ENCODE data around the gene SLC6A8.
"Not testable (repeated sequence)": the region's sequence is repeated elsewhere in the genome, so short reads cannot be mapped to it uniquely, and the experiment has no call there.

Gene SLC6A8

GRCh38 chrX:153693216-153694086 is 5.7 kb downstream of the SLC6A8 start:
- no peak for DNase-seq (ENCODE audit: low spot score)

GRCh38 chrX:153694256-153694655 is 6.5 kb downstream of the SLC6A8 start:
- not testable (repeated sequence) for DNase-seq (ENCODE audit: low spot score)

DNA sequence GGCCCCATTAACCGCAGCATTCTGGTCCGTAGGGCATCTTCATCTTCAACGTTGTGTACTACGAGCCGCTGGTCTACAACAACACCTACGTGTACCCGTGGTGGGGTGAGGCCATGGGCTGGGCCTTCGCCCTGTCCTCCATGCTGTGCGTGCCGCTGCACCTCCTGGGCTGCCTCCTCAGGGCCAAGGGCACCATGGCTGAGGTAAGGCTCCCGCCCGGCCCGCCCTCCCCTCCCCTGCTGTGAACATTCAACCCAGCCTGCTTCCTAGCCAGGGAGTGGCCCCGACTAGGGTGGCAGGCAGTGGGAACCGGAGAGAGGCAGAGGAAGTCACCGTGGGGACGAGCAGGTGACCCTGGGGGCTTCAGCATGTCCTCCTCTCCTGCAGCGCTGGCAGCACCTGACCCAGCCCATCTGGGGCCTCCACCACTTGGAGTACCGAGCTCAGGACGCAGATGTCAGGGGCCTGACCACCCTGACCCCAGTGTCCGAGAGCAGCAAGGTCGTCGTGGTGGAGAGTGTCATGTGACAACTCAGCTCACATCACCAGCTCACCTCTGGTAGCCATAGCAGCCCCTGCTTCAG is 7.1 kb downstream of the SLC6A8 start:
- no peak for DNase-seq (ENCODE audit: low spot score)

DNA sequence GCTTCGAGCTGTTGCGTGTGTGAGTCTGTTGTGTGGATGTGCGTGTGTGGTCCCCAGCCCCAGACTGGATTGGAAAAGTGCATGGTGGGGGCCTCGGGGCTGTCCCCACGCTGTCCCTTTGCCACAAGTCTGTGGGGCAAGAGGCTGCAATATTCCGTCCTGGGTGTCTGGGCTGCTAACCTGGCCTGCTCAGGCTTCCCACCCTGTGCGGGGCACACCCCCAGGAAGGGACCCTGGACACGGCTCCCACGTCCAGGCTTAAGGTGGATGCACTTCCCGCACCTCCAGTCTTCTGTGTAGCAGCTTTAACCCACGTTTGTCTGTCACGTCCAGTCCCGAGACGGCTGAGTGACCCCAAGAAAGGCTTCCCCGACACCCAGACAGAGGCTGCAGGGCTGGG is 8.4 kb downstream of the SLC6A8 start:
- DNase-seq (ENCODE audit: low spot score), result no peak

- DNase-seq (ENCODE audit: low spot score), result not testable (repeated sequence)
These were observed 8.8 kb downstream of the SLC6A8 start for GRCh38 chrX:153696538-153696937.

- DNase-seq (ENCODE audit: low spot score), result not testable (repeated sequence)
These were observed 9.4 kb downstream of the SLC6A8 start for GRCh38 chrX:153696986-153697722.

- no peak for DNase-seq (ENCODE audit: low spot score)
These were observed 10.5 kb downstream of the SLC6A8 start for GRCh38 chrX:153697924-153698865.

- DNase-seq (ENCODE audit: low spot score), result not testable (repeated sequence)
These were observed 11.6 kb downstream of the SLC6A8 start for GRCh38 chrX:153699210-153699783.

- not testable (repeated sequence) for DNase-seq (ENCODE audit: low spot score)
These were observed 12.2 kb downstream of the SLC6A8 start for GRCh38 chrX:153699784-153700371.

- no peak for DNase-seq (ENCODE audit: low spot score)
These were observed 12.7 kb downstream of the SLC6A8 start for GRCh38 chrX:153700376-153700945.

DNA sequence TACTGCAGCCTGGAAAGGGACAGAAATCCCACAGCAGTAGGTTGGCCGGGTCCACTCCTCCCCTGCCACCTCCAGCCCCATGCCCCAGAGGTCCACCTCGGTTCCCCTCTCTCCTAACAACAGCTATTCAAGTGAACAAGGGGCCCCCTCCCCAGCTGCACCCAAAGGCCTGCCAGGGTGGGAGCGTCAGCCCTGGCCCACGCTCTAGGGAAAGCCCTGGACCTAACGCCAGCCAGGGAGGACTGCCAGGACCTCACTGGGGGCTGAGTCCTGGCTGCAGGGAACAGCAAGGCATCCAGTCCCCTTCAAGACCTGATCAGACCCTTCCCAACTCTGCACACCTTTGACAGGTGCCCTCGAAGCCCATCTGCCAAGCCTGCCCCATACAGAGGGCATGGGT is 13.2 kb downstream of the SLC6A8 start:
- DNase-seq (ENCODE audit: low spot score), result no peak

DNA sequence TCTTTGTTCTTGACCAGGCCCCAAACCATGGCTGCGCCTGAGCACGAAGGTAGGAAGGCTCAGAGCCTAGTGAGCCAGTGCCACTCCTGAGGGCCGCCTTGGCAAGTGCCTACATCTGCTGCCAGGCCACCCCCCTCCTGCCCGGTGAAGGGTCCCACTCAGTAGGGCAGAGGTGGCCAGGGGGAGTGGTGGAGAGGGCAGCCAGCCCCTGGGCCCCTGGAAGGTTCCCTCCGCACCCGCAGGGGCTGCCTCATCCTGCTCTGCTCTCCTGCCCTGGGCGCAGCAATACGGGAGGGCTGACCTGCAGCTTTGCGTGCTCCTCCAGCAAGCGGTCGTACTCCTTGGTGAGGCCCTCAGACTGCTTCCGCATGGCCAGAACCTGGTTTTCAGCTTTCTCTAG is 14.0 kb downstream of the SLC6A8 start:
- DNase-seq (ENCODE audit: low spot score), result no peak

DNA sequence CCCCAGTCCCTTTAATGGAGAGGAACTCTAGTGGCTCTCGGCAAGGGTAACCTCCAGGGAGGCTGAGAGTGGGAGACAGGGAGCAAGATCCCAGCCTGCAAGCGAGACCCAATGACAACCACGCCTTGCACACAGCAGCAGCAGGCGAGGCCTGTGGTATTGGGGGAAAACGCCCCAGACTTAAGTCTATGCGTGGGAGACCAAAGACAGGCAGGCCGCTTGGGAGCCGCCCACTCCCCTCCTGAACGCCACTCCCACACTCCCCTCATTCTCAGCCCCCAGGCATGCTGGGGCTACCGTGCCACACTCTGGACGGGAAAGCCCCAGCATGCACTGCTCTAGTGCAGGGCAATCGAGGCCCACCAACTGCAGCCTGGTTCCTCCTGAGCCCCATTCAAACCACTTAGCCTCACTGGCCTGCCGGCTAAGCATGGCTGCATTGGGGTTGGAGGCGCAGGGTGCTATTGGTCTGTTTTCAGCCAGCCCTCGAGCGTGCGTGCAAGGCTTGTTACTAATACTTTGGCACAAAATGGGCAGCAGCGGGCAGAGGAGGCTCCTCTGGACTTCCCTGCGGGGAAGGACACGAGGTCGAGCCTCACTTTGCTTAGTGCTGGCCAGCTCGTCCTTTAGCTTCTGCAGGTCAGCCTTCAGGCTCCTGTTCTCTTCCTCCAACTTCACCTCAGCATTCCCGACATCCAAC is 14.8 kb downstream of the SLC6A8 start:
- no peak for DNase-seq (ENCODE audit: low spot score)

- DNase-seq (ENCODE audit: low spot score), result peak; percentile 85
These were observed 15.3 kb downstream of the SLC6A8 start for GRCh38 chrX:153703036-153703370.

DNA sequence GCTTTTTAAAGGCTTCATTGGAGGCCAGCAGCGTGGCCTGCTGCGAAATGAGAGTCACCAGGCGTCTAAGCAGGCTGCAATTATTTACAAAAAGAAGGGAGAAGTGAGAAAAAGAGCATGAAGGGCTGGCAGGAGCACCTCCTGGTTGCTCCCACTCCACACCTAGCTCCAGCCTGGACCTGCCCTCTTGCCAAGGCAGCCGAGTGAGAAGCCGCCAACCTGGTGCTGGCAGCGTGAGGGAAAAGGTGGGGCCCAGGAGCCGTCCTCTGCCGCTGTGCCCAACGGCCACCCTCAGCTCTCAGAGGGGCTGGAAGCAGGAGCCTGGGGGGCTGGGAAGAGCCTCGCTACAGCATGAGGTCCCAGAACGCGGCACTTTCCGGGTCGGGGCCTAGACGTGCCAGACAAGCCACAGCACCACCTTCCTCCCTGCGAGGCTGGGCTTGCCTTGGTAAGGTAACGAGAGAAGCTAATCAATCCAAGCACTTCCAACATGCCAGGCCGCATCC is 16.3 kb downstream of the SLC6A8 start:
- DNase-seq (ENCODE audit: low spot score), result no peak

GRCh38 chrX:153704631-153705402 is 17.1 kb downstream of the SLC6A8 start:
- peak; percentile 61 for DNase-seq (ENCODE audit: low spot score)

DNA sequence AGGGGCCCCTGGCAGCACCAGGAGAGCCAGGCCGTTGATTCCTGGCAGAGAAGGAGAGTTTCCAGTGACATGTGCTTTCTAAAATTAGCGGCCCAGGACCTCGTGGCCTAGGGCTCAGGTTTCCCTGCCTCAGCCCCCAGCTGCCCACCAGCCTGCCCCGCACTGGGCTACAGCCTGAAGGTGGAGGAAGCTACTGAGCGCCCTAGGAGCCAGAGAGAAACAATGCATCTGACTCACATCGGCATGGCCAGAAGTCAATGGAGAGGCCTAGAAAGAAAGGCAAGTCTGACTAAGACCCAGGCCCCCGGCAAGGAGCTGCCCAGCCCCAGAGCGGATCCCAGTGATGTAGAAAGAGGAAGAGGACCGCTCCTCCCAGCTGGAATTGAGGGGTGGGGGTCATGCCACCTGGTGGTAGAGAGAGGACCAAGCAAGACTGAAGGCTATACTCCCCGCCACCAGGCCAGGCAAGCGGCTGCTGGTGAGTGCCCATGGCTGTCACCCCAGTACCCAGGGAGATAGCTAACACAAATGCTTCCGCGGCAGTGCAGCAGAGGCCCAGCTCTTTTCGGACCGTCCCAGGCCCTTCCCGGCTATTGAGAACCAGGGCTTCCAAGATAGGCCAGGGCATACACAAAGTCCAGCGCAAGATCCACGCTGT is 17.8 kb downstream of the SLC6A8 start:
- DNase-seq (ENCODE audit: low spot score), result peak; percentile 49

DNA sequence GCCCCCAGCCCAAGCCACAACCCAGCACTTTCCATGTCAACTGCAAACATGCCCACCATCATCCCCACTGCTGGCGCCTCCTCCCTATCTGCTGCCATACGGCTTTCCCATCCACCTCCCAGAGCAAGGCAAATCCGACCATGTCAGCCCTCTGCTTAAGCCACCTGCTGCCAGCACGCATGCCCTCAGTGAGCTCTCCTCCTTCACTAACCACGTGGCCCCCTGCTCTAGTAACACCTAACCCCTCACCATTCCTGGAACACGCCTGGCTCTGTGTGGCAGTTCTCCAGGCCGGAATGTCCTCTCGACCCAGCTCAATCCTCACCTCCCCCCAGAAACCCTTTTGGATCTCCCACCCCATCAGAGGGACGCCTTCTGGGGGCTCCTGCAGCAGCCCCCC is 19.1 kb downstream of the SLC6A8 start:
- DNase-seq (ENCODE audit: low spot score), result no peak

DNA sequence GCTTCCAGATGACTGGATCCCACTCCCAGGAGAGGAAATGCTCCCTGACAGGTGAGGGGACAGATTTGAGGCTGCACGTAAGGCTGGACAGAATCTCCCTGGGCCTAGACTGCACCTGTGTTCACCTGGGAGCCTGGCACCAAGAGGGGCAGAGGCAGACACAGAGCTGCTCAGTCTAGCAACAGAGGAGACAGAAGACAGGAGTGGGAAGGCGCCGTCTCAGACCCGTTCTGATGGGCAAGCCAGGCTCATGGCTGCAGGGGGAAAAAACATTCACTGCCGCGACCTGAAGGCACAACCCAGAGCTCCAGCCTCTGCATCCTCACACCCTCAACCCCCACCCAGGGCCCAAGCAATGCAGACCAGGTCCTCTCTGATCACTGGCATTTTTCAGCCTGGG is 19.7 kb downstream of the SLC6A8 start:
- no peak for DNase-seq (ENCODE audit: low spot score)
